BE2C (cell line): ENCODE data around the gene PLOD1.

Experiments used
- DNase-seq: peaks from one replicate; pipeline ENCODE4 v3.0.0-alpha.2; 2020
- H3K27me3 ChIP-seq: fragments of 250-450 bp; sonication (Bioruptor Pico); 2 replicates; pipeline ENCODE4 v1.5.1; 2020; ENCODE audit warnings: mild to moderate bottlenecking
- H3K36me3 ChIP-seq: fragments of 250-450 bp; sonication (Bioruptor Pico); 2 replicates; pipeline ENCODE4 v1.5.1; 2020; ENCODE audit warnings: mild to moderate bottlenecking
- H3K4me1 ChIP-seq: fragments of 250-450 bp; sonication (Bioruptor Pico); 2 replicates; pipeline ENCODE4 v1.5.1; 2020
- H3K4me3 ChIP-seq: 2 replicates; pipeline ENCODE4 v1.5.1; 2011; ENCODE audit warnings: low read depth, low read length
- H3K9me3 ChIP-seq: fragments of 250-450 bp; sonication (Bioruptor Pico); 2 replicates; pipeline ENCODE4 v1.5.1; 2020
- TF ChIP-seq, protein P1 (sequence below): IDR thresholded peaks from 2 replicates; pipeline ENCODE4 v1.5.1; 2012; ENCODE audit warnings: mild to moderate bottlenecking, low read depth, low read length

PLOD1 gene

DNA sequence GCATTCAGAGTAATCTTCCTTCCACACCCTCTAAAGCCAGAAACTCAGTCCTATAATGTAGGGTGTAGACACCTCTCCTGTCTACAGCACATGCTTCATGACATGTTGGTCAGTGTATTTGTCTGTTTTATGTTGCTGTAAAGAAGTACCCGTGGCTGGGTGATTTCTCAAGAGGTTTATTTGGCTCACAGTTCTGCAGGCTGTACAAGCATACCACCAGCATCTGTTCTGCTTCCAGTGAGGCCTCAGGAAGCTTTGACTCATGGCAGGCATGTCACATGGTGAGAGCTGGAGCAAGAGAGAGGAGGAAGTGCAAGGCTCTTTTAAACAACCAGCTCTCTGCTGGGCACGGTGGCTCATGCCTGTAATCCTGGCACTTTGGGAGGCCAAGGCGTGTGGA is 12.1 kb downstream of the PLOD1 start:
- Histone ChIP-seq H3K27me3 (no peaks in the 10 kb centered on the region), H3K9me3 (no peaks in the 10 kb centered on the region), H3K4me3 (no peak overlapping the region), H3K4me1 (no peaks in the 10 kb centered on the region; the same call in 1 of the 2 replicates), H3K36me3 (peaks cover 6% of the 10 kb centered on the region; the same call in 1 of the 2 replicates)
- TF ChIP-seq, protein P1, sequence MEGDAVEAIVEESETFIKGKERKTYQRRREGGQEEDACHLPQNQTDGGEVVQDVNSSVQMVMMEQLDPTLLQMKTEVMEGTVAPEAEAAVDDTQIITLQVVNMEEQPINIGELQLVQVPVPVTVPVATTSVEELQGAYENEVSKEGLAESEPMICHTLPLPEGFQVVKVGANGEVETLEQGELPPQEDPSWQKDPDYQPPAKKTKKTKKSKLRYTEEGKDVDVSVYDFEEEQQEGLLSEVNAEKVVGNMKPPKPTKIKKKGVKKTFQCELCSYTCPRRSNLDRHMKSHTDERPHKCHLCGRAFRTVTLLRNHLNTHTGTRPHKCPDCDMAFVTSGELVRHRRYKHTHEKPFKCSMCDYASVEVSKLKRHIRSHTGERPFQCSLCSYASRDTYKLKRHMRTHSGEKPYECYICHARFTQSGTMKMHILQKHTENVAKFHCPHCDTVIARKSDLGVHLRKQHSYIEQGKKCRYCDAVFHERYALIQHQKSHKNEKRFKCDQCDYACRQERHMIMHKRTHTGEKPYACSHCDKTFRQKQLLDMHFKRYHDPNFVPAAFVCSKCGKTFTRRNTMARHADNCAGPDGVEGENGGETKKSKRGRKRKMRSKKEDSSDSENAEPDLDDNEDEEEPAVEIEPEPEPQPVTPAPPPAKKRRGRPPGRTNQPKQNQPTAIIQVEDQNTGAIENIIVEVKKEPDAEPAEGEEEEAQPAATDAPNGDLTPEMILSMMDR, result no peak
- DNase-seq, result no peak

DNA sequence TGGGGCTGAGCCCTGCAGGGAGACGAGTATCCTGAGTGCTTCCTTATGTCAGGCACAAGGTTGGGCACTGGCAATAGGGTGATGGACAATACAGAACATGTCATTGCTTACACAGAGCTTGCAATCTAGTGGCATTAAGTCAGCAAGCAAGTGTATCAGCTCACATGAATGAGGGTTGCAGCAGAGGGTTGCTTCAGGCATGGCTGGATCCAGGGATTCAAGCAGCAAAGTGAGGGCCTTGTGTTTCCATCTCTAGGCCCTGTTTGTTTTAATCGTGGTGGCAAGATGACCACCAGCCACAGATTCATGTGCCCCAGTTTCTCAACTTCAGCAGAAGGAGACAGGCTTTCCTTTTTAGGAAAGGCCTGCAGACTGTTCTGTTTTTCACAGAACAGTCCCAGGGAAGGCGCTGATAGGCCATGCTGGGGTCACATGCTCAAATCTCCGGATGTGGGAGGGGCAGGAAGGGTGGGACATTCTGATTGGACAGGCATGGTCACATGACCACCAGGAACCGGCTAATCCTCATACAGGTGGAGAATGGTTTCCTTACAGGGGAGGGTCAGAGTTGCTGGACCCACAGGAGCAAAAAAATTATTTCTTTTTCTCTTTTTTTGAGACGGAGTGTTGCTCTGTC is 14.4 kb downstream of the PLOD1 start:
- Histone ChIP-seq H3K4me3 (no peak overlapping the region), H3K4me1 (no peaks in the 10 kb centered on the region; the same call in 1 of the 2 replicates), H3K9me3 (no peaks in the 10 kb centered on the region), H3K36me3 (peaks cover 6% of the 10 kb centered on the region; the same call in 1 of the 2 replicates), H3K27me3 (no peaks in the 10 kb centered on the region)
- peak; percentile 45 for DNase-seq
- TF ChIP-seq, protein P1, result no peak

DNA sequence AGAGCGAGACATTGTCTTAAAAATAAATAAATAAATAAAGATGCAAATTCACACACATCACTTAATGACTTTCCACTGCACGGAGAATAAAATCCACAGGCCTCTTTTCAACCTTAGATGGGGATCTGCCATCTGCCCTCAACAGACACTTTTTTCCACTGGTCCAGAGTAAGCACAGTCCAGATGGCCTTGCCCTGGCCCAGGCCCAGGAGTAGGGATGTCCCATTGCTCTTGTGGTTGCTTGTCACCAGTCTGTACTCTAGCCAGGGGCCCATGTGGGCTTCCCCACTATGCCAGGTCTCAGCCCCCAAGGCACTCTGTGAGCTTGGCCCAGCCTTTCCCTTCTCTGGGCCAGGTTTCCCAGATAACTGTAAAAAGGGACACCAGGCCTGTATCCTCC is 17.4 kb downstream of the PLOD1 start:
- H3K9me3 ChIP-seq, result no peaks in the 10 kb centered on the region
- TF ChIP-seq, protein P1, result no peak
- peaks cover 10% of the 10 kb centered on the region for H3K36me3 ChIP-seq
- no peaks in the 10 kb centered on the region for H3K27me3 ChIP-seq
- no peak overlapping the region for H3K4me3 ChIP-seq
- peak; percentile 77 for DNase-seq
- no peaks in the 10 kb centered on the region; the same call in 1 of the 2 replicates for H3K4me1 ChIP-seq

DNA sequence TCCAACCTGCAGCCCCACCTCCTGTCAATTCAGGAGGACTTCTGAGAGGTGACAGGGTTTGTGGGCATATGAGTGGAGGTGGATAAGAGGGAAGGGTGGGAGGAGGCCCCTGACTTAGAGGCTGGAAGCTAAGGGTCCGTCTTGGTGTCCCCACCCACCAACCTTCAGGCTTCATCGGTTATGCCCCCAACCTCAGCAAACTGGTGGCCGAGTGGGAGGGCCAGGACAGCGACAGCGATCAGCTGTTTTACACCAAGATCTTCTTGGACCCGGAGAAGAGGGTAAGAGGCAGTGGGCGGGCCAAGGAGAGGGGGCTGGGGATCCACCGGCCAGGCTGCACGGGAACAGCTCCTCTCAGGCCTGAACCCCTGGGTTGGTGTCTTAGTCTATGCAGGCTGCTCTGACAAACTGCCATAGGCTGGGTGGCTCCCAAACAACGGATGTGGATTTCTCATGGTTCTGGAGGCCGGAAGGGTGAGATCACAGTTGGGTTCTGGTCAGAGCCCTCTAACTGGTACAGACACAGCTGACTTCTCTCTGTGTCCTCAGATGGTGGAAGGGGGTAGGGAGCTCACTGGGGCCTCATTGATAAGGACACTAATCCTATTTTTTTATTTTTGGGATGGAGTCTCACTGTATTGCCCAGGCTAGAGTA is 18.1 kb downstream of the PLOD1 start:
- H3K36me3 ChIP-seq, result peaks cover 11% of the 10 kb centered on the region
- H3K9me3 ChIP-seq, result no peaks in the 10 kb centered on the region
- H3K27me3 ChIP-seq, result no peaks in the 10 kb centered on the region
- TF ChIP-seq, protein P1, result no peak
- DNase-seq, result no peak
- H3K4me1 ChIP-seq, result no peaks in the 10 kb centered on the region; the same call in 1 of the 2 replicates
- no peak overlapping the region for H3K4me3 ChIP-seq

DNA sequence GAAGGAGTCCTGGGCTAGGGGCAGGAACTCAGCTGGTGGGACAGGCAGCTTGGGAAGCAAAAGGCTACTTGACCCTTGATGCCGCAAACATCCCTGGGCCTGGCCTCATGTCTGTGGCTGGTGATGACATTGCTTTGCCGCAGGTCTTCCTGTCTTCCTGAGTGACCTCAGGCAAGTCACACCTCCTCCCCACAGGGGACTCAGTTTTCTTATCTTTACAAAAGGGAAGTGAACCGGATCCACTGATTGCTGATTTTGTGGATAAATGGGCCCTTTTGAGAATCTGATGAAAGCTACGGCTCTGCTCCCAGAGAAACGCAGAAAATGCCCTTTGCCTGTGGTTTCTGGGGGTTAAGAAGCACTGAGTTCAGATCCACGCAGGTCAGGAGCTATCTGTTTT is 20.7 kb downstream of the PLOD1 start:
- no peaks in the 10 kb centered on the region for H3K9me3 ChIP-seq
- H3K36me3 ChIP-seq, result peaks cover 11% of the 10 kb centered on the region
- no peak for DNase-seq
- H3K4me1 ChIP-seq, result no peaks in the 10 kb centered on the region; the same call in 1 of the 2 replicates
- TF ChIP-seq, protein P1, result no peak
- no peak overlapping the region for H3K4me3 ChIP-seq
- H3K27me3 ChIP-seq, result no peaks in the 10 kb centered on the region

- H3K9me3 ChIP-seq, result no peaks in the 10 kb centered on the region
- no peak overlapping the region for H3K4me3 ChIP-seq
- H3K27me3 ChIP-seq, result no peaks in the 10 kb centered on the region
- TF ChIP-seq, protein P1, result no peak
- H3K4me1 ChIP-seq, result no peaks in the 10 kb centered on the region; the same call in 1 of the 2 replicates
- peaks cover 11% of the 10 kb centered on the region for H3K36me3 ChIP-seq
- no peak for DNase-seq
Observed at GRCh38 chr1:11957398-11957797, 22.9 kb downstream of the PLOD1 start.
